ENCODE measurements around the gene MLLT3. TPM values are rescaled to one million over a fixed set of nuclear protein-coding genes. Genes with fewer than 3 reads are reported as not detected.

The MLLT3 gene
- total and polyA plus RNA-seq, 2 of the 13 experiments (the other 11 are each of a cell fraction or from before 2014, with no cell fraction given): 12.3 to 12.6 TPM

DNA sequence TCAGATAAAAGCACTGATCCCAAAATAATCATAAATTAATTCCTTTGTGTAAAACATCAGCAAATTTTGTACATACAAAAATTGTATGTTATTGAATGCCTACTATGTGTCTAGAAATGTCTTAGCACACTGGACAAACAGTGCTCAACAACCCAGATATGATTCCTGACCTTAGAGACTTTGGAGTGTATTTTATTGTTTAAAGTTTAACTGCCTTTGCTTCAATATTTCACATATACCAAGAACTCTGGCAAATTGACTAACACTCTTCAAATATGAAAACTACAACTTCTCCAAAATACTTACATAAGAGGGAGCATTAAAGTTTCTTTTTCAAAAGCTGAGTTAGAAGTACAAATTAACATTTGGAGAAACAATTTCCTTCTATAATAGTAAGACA is 231.9 kb downstream of the MLLT3 start (continued):
- TF ChIP-seq, protein P1, sequence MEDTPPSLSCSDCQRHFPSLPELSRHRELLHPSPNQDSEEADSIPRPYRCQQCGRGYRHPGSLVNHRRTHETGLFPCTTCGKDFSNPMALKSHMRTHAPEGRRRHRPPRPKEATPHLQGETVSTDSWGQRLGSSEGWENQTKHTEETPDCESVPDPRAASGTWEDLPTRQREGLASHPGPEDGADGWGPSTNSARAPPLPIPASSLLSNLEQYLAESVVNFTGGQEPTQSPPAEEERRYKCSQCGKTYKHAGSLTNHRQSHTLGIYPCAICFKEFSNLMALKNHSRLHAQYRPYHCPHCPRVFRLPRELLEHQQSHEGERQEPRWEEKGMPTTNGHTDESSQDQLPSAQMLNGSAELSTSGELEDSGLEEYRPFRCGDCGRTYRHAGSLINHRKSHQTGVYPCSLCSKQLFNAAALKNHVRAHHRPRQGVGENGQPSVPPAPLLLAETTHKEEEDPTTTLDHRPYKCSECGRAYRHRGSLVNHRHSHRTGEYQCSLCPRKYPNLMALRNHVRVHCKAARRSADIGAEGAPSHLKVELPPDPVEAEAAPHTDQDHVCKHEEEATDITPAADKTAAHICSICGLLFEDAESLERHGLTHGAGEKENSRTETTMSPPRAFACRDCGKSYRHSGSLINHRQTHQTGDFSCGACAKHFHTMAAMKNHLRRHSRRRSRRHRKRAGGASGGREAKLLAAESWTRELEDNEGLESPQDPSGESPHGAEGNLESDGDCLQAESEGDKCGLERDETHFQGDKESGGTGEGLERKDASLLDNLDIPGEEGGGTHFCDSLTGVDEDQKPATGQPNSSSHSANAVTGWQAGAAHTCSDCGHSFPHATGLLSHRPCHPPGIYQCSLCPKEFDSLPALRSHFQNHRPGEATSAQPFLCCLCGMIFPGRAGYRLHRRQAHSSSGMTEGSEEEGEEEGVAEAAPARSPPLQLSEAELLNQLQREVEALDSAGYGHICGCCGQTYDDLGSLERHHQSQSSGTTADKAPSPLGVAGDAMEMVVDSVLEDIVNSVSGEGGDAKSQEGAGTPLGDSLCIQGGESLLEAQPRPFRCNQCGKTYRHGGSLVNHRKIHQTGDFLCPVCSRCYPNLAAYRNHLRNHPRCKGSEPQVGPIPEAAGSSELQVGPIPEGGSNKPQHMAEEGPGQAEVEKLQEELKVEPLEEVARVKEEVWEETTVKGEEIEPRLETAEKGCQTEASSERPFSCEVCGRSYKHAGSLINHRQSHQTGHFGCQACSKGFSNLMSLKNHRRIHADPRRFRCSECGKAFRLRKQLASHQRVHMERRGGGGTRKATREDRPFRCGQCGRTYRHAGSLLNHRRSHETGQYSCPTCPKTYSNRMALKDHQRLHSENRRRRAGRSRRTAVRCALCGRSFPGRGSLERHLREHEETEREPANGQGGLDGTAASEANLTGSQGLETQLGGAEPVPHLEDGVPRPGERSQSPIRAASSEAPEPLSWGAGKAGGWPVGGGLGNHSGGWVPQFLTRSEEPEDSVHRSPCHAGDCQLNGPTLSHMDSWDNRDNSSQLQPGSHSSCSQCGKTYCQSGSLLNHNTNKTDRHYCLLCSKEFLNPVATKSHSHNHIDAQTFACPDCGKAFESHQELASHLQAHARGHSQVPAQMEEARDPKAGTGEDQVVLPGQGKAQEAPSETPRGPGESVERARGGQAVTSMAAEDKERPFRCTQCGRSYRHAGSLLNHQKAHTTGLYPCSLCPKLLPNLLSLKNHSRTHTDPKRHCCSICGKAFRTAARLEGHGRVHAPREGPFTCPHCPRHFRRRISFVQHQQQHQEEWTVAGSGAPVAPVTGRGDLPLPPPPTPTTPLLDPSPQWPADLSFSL (CRISPR knock-in tag; IDR thresholded peaks at IDR 0.05): no peak
- TF ChIP-seq MLX (CRISPR knock-in tag; IDR thresholded peaks at IDR 0.05) (no peak), ZBTB34 (CRISPR knock-in tag; IDR thresholded peaks at IDR 0.05) (no peak), ZBTB14 (CRISPR knock-in tag; IDR thresholded peaks at IDR 0.05) (no peak), AKNA (CRISPR knock-in tag; IDR thresholded peaks at IDR 0.05; ENCODE audit: borderline replicate concordance) (no peak), HNF4A (CRISPR knock-in tag; IDR thresholded peaks at IDR 0.05) (no peak), THAP7 (CRISPR knock-in tag; IDR thresholded peaks at IDR 0.05) (no peak), HOXA7 (CRISPR knock-in tag; IDR thresholded peaks at IDR 0.05) (no peak), ZNF331 (CRISPR knock-in tag; IDR thresholded peaks at IDR 0.05) (no peak), ZNF563 (CRISPR knock-in tag; IDR thresholded peaks at IDR 0.05) (no peak), ZNF362 (CRISPR knock-in tag; IDR thresholded peaks at IDR 0.05; ENCODE audit: borderline replicate concordance) (no peak)

Data from HepG2 (cell line).